CD4-positive, alpha-beta T cell treated with Interferon gamma for 1 hour (primary cell): ENCODE measurements around the gene GIT1.
A peak's percentile ranks its signal among the peaks of the same experiment; 100 is the strongest.

Experiments used
- DNase-seq: peaks from one replicate; pipeline ENCODE4 v3.0.0-alpha.2; 2020

Gene GIT1

DNA sequence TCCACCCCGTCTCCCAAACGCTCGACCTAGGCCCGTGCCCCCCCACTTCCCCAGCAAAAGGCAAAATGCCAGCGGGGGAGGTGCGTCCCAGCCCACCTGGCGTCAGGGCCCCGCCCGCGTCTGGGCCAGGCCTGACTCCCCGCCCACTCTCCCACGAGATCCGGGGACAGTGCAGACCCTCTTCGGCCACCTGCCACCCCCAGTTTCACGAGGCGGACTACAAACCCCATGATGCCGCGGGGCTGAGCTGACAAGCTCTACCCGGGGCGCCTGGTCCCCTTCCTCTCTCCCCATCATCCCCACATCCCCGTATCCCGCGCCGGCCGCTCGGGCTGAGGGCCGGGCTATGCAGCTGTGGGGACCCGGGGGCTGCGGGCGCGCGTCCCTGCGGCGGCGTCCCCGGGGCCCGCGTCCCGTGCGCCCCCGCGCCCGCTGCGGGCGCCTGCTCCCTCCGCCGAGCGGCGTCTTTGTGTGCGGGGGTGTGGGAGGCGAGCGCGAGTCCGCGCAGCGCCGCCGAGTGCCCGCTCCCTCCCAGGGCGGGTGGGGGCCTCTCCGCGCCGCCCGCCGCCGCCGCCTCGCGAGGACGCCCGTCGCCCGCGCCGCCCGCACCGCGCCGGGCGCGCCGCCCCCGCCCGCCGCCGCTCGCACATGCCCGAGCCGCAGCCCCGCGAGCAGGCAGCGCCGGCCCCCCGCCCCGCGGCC is 3.6 kb upstream of the GIT1 start, which contains the start of gene ANKRD13B:
ANKRD13B (plus strand) TSS at position 283 of the 702 bp plus-strand sequence. CDS start 490 bp downstream, outside the sequence.
- DNase-seq = no peak

DNA sequence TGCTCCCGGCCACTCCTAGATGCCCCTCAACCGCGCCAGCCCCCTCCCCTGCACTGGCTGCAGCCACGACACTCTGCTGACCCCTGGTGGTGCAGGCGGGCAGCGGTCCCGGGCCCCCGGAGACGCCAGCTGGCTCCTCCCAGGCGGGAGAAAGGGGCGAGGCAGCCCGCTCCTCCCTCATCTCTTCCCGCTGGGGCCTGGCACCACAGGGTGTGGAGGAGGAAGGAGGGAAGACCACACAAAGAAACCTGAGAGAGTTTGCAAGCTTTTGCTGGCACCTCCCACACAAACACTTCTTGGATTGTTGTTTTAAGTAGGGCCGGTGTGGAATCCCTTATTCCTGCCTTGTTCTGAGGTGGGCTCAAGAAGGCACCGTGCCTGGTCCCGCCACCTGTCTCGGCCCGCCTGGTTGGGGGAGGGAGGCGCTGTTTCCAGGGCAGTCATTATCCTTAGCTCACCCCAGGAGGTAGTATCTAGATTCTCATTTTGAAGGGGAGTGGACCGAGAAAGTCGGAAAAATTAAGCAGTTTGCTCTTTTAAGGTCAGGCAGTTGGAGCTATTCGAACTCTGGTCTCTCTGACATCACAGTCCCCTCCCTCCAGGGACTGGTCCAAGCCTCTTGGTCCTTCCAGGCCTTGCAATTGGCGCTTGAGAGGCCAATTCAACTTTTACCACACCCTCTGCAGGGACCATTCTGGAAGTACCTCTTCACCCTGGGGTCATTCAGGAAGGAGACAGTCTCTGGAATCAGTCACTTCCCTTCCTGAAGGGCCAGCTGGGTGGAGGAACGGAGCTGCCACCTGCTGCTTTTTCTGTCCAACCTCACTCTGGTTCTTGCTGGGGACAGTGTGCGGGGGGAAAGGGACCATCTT is 2.5 kb upstream of the GIT1 start:
- DNase-seq = peak; percentile 73

DNA sequence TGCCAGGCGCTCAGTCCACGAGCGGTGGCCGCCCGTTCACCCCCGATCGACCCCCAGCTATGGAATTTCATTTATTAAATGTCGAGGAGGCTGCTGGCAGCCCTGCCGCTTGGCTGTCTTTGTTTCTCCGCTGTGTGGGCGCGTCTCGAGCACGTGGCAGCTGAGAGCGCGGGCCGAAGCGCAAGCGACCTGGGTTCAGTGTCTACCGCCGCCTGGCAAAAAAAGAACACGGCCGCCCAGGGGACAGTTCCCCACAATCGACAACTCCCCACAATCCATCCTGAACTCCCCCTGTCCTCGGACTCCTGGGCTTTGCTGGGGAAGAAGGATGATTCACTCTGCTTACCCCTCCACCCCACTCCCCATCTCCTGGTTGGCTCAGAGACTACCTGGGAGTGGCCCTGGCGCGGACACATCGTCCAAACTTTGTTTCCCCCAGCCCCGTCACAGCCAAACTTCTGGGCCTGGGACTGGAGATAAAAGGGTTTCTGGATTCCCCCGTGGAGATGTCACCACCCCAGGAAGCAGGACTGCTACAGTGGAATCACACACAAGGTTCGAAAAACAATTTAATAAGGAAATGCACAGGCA is 1.8 kb upstream of the GIT1 start:
- DNase-seq = no peak

DNA sequence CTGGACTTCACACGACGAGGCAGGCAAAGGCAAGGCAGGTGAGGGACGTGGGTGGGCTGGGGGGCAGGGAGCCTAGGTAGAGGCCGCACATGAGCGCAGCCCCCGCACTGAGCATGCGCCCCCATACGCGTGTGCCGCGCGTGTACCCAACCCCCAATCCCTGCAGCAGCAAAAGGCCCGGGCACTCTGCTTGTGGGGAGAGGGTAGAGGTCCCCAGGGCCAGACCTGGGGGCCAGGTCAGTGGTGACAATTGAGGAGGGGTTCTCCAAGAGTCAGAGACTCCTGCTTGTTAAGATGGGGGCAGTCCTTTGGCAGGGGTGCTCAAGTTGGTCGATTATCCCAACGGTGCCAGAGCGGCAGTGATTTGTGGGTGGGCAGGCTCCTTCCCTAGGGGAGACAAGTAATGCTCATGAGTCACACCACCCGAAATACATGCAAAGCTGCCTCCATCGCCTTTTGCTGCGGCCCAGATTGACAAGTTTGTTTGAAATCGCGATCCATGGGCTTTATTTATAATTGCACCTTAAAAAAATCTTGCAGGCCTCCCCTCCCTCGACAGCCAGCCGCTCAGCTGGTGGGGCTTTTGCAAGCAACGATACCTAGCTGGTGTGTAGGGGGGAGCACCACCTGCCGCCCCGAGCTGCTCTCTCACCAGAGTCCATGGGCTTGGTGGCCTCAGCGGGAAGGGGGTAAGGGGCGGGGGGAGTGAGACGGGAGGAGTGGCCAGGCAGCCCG is 1.1 kb upstream of the GIT1 start:
- no peak for DNase-seq

DNA sequence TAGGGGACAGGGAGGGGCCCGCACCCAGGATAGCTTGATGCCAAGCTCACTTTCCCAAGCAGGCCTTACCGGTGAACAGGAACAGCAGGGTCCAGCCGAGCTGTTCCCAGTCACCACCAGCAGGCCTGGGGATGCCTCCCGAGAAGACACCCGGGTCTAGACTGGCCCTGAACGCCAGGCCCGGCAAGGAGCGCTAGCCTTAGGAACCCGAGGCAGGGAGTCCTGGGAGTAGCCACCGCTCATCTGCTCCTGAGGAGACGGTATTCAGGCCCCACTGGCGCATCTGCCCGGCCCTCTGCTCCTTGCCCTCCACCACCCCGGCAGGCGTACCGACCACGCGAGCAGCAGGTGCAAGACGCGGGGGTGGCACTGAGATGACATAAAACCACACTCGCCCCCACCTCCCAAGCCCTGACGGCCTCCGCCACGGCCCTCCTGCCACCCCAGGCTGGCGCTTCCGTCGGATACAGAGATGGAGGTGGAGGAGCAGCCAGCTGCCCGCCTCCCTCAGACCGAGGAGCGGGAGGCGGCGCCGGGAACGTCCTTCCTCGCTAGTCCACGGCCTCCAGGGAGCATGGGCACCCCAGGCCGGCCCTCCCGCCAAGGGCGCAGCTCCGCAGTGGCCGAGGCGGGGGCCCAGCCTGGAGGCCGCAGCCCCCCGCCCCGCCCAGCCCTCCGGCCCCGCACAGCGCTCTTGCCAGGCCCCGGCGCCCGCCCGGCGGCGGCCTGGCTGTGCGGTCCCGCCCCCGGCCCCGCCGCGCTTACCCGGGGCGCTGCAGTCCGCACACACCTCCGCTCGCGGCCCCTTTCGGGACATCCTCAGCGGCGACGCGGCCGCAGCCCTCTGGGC is 661 bp downstream of the GIT1 start:
- peak; percentile 47 for DNase-seq

DNA sequence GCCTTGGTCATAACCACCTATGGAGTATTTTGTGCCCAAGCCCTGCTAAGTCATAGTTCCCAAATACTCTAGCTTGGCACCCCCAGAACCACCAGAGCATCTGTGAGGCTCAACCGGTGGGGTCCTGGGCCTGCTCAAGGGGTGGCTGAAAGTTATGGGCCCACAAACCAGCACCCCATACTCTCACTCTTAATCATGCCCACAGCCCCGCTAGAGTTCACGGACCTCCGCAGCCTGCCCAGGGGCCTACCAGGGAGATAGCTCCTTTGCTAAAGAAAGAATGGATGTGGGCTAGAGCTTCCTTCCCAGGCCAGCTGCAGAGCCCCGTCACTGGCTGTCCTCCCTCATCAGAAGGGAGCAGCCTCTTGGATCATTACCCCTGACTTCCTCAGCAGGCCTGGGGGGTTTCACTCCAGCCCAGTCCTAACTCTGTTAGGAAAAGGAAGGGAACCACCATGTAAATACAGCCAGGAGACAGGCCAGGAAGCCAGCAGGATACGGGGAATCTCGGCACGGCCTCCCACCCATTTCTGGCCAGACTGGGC is 1.4 kb downstream of the GIT1 start:
- DNase-seq = no peak

DNA sequence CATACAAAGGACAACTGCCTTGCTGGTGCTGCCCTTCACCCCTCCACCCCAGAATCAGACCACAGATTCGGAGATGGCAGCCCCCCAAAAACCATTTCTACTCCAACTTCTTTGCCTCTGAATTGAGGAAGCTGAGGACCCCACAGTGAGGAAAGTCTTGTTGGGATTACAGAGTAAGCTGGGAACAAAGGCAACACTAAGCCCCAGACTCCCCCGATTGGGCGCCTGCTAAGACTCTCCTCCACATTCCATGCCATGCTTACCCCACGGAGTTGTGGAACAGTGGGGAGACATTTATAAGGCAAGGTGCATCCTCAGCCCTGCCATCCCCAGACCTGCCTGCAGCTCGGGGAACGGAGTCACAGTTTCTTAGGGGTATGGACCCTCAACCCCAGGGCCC is 1.9 kb downstream of the GIT1 start:
- no peak for DNase-seq

DNA sequence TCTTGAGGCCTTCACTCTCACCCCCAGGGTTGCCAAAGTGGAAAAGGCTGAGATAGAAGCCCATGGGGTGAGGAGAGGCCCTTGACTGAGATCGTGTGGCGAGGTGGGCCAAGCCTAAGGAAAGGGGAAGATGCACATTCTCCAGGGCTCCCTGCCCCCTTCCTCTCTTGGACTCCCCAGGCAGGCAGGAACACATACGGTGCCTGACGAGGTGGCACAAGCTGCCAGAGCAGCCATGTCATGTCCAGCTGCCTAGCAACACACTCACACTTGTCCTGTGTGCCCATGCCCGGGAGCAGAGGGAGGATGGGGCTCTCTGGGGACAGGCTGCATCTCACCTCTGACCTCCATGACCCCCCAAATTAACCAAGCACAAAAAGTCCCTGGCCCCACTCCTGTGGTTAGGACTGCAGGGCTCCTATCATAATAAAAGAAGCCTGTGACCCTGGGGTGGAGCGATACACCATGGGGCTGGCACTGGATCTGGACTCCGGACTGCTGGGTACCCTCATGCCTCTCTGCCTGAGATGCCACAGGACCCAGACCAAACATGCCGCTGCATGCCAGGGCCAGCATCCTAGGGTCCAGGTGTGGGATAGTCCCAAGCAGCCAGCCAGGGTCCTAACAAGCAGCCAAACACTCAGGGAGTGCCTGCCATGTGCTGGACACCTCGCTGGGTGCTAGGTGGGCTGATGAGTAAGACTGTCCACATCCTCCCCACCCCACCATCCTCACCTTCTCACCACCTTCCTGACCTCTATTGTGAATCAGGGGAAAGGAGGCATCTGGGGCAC is 2.6 kb downstream of the GIT1 start:
- no peak for DNase-seq

DNA sequence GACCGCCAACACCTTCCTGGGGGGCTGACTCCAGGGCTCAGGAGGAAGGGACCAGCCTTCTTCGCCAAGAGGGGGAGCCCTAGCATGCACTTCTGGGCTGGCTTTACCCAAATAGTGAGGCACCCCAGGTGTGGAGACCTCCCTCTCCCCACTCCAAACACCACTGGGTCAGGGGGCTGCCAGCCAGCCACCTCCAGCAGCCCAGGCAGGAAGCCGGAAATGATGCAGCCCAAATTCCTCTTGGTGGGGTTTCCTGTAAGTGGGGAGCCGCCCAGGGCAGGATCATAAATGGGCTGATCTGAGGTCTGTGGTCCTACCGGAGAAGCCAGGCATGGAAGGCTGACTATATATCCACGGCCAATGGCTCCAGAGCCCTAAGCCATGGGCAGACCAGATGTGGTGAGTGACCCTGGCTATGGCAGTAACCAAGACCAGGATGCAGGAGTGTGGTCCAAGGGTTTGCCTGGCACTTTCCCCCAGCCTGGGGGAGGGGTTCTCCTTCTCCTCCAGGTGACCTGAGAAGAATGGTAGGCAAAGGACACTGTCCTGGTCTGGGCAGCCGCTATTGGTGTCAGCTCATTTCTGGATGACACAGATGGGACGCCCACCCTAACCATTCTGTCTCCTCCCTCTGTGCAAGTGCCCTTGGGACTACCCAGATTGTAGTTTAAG is 4.2 kb downstream of the GIT1 start:
- DNase-seq = peak; percentile 39

DNA sequence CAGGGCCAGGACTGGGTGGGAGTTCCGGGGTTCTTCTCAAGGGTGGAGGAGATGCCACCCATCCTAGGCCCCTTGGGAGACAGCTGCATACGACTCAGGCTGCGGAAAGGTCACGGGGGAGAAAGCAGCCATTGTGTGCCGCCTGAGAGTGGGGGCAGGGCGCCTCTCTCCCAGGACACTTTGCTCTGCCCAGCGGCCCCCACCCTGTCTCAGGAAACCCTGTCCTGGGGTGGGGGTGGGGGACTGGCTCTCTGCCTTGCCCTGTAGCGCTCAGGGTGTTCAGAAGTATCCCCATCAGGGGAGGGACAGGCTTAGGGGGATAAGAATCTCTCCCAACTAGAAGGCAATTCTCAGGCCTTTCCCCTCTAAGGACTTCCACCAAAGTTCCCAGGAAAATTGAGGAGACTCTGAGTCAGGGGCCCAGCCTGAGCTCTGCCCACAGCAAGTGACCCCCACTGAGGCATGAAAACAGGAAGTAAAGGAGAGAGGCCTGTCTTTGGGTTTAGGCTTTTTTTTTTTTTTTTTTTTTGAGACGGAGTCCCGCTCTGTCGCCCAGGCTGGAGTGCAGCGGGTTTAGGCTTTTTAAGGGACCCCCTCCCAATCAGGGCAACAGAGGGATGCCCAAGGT is 4.9 kb downstream of the GIT1 start:
- no peak for DNase-seq

DNA sequence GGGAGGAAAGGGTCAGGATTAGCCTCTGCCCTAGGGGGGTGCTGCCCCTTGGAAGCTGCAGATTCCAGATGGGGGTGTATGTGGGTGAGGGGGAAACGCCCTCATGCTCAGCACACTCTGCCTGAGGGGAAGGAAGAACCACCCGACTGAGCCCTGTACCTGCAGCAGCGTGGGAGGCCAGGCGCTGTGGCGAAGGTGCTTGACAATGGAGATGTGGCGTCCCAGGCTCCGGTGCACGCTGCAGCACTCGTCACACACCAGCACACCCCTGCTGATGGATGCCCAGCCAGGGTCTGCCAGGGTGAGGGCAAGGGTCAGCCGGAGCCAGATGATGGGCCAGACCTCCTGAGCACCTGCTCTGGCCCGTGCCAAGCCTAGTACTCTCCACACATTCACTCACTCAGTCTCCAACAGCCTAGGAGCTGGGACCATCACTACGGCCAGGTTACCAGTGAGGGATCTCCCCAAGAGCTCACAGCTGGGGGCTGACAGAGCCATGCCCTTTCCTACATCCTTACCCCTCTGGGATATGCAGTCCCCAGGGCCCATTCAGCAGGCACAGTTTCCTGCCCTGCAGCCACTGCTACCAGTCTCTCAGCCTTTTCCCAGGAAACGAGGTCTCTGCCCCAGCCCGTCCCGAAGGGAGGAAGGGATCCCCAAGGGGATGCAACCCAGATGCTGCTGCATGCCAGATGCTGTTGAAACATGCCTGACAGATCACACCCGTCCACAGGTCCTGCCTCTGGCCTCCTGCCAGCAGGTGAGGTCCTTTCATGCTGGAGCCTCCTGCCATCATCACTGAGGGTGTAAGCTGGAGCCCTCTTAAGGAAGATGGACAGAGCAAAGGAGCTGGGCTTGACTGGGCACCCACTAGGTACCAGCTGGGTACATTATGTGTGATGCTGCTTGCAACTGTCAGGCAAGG is 5.9 kb downstream of the GIT1 start:
- DNase-seq = no peak

DNA sequence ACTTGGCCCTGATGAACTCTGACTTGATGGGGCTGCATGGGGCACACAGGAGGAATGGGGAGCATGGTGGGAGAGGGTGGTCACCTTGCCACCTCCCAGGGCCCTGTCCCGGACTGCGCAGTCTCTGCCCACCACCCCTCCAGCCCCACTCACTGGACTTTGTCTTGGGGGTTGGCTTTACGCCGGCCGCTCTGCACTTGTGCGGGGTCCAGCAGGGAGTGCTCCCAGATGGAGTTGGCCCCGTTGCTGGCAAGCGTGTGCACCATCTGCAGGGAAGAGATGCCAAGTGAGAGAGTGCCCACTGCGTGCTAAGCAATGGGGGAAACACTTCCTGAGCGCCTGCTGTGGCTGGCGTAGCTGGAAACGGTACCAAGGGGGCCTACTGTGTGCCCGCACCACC is 6.7 kb downstream of the GIT1 start:
- no peak for DNase-seq

DNA sequence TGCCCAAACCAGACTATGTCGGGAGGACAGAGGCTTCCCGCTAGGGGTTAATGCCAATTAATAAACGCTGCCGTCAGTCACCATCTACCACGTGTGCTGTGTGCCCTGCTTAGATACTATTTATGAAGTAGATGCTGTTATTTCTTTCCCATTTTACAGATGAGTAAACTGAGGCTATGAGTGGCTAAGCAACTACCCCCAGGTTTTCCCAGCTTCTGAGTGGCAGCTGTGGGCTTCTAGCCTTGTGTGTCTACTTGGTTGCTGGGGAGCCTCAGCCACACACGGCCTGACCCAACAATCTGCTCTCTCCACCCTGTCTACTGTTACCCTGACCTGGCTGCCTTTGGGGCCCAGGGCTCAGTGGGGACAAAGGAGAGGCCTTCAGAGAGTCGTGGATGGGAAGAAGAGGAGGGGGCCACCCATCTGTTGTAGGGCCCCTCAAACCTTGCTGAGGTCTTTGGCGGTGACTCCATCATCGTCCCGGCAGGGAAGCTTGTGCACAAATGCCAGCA is 7.1 kb downstream of the GIT1 start:
- DNase-seq = no peak

DNA sequence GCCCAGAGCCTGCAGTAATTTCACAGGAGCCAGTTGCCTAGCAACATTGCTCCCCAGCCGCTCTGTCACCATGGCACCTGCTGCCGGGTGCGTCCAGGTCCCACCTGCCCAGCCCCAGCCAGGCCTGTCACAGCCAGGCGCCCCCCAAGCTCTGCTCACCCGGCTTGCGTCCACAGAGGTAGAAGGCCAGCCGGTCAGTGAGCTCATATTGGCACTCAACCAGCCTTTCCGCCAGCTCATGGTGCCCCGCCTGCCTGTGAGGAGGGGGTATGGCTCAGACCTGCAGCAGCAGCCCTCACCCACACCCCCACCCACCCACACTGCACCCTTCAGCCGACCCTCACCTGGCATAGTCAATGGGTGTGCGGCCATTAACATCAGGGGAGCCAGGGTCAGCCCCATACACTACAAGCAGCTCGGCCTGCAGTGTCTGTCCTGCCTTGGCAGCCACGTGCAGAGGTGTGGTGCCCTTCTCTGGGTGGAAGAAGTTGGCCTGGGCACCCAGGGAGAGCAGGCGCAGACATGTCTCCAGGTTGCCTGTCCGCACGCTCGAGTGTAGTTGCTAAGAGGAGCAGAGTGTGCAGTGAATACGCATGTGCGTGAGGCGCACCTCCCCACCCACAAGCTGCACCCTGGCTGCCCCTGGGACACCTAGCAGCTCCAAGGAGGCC is 7.7 kb downstream of the GIT1 start:
- no peak for DNase-seq

DNA sequence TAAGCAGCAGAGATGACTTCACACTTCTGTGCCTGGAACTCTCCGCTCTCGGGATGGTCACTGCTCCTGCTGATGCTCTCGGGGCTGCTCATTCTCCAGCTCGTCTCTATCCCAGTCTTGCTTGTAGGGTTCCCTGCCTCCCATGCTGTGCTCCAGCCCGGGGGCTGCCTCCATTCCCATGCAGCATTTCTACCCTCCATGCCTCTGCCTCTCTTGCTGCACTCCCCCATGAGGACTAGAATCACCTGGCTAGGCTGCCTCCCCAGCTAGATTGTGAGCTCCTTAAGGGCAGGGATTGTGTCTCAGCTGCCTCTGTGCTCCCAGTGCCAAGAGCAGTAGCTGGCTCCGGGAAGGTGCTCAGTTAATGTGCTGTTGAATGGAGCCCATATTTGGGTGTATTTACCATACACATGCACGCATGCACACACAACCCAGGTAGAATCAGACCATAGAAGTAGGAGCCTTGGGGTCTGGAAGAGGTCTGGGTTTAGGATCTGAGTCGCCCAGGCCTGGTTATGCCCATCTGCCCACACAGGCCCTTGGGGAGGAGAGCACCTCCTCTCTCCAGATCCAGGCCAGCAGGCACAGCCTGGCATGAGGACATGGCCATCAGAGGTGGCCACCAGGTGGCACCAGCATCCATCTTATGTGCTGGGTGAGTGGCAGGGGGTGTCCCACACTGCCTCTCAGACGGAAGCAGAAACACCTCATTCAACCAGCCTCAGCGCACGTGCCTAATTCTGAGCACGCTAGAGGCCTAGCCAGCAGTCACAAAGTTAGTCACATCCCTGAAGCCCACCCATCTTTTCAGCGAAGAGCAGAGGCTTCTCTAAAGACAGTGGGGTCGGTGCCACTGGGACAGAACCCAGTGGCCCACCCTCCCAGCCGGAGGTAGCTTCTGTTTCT is 9.3 kb downstream of the GIT1 start:
- DNase-seq = peak; percentile 89

DNA sequence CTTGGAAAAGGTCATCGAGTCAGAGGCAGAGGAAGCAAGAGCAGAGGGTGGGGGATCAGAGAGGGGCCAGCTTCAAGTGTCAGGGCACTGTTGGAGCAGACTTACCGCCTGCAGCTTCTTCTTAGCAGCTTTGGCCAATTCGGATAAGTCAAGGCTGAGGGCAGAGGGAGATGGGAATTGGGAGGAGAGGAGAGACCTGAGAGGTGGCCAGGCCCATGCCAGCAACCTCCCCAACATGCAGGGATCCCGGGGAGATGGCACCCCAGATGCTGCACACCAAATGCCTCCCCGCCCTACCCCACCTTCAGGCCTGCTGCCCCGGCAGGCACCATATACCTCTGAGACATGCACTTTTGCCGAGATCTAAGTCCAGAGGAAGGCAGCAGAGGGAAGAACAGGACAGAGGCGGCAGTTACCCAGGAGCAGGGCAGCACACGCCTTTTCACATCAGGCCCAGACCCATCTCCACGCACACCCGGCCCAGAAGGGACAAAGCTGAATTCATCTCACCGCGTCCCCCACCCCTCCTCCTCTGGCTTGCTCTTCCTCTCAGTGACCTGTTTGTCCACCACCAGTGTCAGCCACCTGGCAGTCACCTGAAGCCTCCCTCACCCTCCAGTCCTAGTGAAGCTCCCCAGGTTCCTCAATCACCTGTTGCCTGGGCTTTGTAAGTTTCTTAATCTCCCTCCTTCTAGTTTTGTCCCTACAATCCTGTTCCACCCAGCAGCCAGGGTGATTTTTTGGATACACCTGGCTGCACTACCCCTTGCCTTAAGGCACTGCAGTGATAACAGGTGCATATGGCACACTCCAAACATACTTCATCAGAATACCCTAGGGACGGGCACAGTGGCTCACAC is 10.6 kb downstream of the GIT1 start:
- no peak for DNase-seq
